C4-2B (cell line): ENCODE data around the gene FDCSP.

Source experiments
- H3K27ac ChIP-seq: fragments of 450-650 bp; 2 replicates; pipeline ENCODE4 v1.5.1; 2017
- ZFX ChIP-seq: fragments of 450-650 bp; IDR thresholded peaks from 2 replicates; pipeline ENCODE4 v1.6.1; 2017
- TF ChIP-seq, protein P1 (sequence below): fragments of 450-650 bp; conservative IDR thresholded peaks from 2 replicates; pipeline ENCODE4 v1.5.1; 2017; ENCODE audit warnings: mild to moderate bottlenecking

FDCSP gene

GRCh38 chr4:70251250-70251944 is 25.5 kb downstream of the FDCSP start:
- no peak overlapping the region for H3K27ac ChIP-seq
- TF ChIP-seq, protein P1, sequence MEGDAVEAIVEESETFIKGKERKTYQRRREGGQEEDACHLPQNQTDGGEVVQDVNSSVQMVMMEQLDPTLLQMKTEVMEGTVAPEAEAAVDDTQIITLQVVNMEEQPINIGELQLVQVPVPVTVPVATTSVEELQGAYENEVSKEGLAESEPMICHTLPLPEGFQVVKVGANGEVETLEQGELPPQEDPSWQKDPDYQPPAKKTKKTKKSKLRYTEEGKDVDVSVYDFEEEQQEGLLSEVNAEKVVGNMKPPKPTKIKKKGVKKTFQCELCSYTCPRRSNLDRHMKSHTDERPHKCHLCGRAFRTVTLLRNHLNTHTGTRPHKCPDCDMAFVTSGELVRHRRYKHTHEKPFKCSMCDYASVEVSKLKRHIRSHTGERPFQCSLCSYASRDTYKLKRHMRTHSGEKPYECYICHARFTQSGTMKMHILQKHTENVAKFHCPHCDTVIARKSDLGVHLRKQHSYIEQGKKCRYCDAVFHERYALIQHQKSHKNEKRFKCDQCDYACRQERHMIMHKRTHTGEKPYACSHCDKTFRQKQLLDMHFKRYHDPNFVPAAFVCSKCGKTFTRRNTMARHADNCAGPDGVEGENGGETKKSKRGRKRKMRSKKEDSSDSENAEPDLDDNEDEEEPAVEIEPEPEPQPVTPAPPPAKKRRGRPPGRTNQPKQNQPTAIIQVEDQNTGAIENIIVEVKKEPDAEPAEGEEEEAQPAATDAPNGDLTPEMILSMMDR, result no peak
- TF ChIP-seq ZFX, result no peak

- TF ChIP-seq, protein P1, result no peak
- TF ChIP-seq ZFX, result no peak
- H3K27ac ChIP-seq, result no peak overlapping the region
Observed at GRCh38 chr4:70251945-70252277, 26.0 kb downstream of the FDCSP start.

DNA sequence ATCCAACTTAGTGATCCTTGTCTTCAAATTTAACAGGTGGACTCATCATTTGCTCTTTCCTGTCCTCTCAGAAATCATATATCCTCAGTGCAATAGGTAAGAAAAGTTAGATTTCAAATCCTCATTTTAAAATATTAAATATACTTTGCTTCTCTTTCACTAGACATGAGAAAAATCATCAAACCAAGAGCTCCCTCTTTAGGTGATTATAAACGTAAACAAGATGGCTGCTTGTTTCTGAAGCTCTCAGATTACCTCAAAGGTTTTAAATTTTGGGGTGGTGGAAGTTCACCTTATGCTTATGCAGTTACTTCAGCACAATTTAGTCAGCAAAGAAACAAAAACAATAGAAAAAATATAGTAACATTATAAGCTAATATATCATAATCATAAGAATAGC is 43.8 kb downstream of the FDCSP start:
- H3K27ac ChIP-seq, result no peak overlapping the region
- TF ChIP-seq ZFX, result no peak
- TF ChIP-seq, protein P1, result peak; percentile 69

DNA sequence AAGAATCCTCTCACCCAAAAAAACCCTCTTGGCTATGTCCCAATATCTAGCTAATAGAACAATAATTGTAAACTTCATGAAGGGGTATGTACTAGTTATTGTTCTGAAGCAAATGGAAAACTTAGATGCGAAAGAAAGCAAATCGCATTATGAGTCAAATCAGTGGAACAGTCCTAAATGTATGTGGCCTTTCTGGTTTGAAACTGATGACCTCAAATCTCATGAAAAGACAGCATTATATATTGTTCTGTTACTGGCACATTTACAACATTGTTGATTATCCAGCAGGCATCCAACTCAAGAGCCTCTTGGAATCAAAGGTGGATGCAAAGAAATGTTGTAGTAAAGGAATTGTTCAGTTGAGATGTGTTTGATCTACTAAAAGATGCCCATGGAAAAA is 51.2 kb downstream of the FDCSP start:
- H3K27ac ChIP-seq, result no peak overlapping the region
- TF ChIP-seq, protein P1, result no peak
- TF ChIP-seq ZFX, result no peak

DNA sequence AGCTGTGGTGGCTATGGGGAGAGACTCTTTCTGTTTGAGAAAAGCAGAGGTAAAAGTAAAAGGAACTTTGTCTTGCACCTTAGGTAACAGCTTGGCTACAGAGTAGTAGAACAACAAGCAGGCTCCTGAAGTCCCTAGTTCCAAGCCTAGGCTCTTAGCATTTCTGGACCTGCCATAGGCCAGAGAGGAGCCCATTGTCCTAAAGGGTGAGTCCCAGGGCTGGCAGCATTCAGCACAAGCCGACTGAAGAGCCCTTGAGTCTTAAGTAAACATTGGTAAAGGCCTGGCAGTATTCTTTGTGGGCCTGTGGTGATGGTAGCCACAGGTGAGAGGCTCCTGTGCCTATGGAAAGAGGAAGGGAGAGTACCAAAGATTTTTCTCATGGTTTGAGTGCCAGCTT is 54.6 kb downstream of the FDCSP start:
- no peak overlapping the region for H3K27ac ChIP-seq
- no peak for TF ChIP-seq ZFX
- TF ChIP-seq, protein P1, result no peak
